ENCODE data around the gene ADNP2.

Gene ADNP2

DNA sequence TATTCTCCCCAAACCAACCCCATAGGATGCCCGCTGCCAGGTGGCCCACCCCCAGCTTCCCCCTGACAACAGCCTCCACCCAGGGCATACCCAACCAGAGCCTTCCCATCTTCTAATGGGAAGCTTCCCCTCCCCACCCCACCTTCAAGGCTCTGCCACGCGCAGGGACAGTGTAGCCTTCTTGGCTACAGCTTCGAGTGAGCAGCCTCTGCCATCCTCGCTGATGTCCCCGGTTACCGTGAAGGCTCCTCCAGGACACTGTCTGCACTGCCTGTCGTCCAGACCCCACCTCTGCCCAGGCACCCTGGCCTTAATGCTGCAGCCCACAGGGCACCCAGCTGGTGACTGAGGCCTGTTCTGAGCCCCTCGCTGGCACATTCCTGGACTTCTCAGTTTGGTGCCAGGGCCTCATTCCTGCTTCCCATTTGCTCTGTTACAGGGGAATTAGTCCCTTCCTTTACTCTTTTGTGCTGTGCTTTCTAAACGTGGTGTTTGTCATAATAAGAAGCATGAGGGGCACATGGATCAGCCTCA is 13.0 kb upstream of the ADNP2 start:
- H3K36me3 ChIP-seq (ENCODE audit: insufficient read depth, low read length), result no peaks in the 10 kb centered on the region
- H3F3A ChIP-seq (ENCODE audit: low read depth), result no peaks in the 10 kb centered on the region
- no peak overlapping the region for H2AFZ ChIP-seq (ENCODE audit: low read length)
- no peak overlapping the region for H3K4me2 ChIP-seq (ENCODE audit: low read depth, low read length, poor library complexity, severe bottlenecking)
- no peak overlapping the region for H3K4me3 ChIP-seq (ENCODE audit: low read length, poor library complexity, severe bottlenecking)
- H3K27me3 ChIP-seq (ENCODE audit: insufficient read depth, low read length, poor library complexity, severe bottlenecking), result no peaks in the 10 kb centered on the region
- H4K20me1 ChIP-seq (ENCODE audit: insufficient read depth, low read length, poor library complexity, severe bottlenecking), result no peaks in the 10 kb centered on the region
- H3K9me2 ChIP-seq (replicated peaks; ENCODE audit: low read depth, low read length), result no peaks in the 10 kb centered on the region
- no peak overlapping the region for H3K9ac ChIP-seq (ENCODE audit: low read depth, low read length, poor library complexity, severe bottlenecking)
- H3K79me2 ChIP-seq (ENCODE audit: insufficient read depth, low read length), result no peaks in the 10 kb centered on the region
- no peaks in the 10 kb centered on the region for H3K4me1 ChIP-seq (ENCODE audit: insufficient read depth, low read length, poor library complexity, severe bottlenecking)
- no peak for TF ChIP-seq EZH2phosphoT487 (IDR thresholded peaks at IDR 0.05; ENCODE audit: borderline replicate concordance)
- TF ChIP-seq, protein P1, sequence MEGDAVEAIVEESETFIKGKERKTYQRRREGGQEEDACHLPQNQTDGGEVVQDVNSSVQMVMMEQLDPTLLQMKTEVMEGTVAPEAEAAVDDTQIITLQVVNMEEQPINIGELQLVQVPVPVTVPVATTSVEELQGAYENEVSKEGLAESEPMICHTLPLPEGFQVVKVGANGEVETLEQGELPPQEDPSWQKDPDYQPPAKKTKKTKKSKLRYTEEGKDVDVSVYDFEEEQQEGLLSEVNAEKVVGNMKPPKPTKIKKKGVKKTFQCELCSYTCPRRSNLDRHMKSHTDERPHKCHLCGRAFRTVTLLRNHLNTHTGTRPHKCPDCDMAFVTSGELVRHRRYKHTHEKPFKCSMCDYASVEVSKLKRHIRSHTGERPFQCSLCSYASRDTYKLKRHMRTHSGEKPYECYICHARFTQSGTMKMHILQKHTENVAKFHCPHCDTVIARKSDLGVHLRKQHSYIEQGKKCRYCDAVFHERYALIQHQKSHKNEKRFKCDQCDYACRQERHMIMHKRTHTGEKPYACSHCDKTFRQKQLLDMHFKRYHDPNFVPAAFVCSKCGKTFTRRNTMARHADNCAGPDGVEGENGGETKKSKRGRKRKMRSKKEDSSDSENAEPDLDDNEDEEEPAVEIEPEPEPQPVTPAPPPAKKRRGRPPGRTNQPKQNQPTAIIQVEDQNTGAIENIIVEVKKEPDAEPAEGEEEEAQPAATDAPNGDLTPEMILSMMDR (conservative IDR thresholded peaks at IDR 0.05; ENCODE audit: low read length), result no peak
- peaks cover 22% of the 10 kb centered on the region; the same call in 1 of the 2 replicates for H3K9me3 ChIP-seq (ENCODE audit: insufficient read depth, low read depth, low read length)

DNA sequence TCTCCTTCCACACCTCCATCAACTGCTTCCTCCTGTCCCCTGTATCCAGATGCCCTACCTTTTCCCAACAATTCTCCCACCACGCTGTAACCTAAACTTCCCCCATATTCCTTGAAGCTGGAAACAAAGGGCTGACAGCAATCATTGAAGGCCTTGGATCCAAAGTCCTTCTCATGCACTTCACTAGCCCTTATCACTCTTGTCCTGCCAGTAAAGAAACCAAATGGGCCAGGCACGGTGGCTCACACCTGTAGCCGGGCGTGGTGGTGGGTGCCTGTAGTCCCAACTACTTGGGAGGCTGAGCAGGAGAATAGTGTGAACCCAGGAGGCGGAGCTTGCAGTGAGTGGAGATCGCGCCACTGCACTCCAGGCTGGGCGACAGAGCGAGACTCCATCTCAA is 11.9 kb upstream of the ADNP2 start:
- H2AFZ ChIP-seq (ENCODE audit: low read length), result no peak overlapping the region
- no peak overlapping the region for H3K4me3 ChIP-seq (ENCODE audit: low read length, poor library complexity, severe bottlenecking)
- H3K9me3 ChIP-seq (ENCODE audit: insufficient read depth, low read depth, low read length), result peaks cover 18% of the 10 kb centered on the region; the same call in 1 of the 2 replicates
- no peak overlapping the region for H3K9ac ChIP-seq (ENCODE audit: low read depth, low read length, poor library complexity, severe bottlenecking)
- H4K20me1 ChIP-seq (ENCODE audit: insufficient read depth, low read length, poor library complexity, severe bottlenecking), result no peaks in the 10 kb centered on the region
- no peaks in the 10 kb centered on the region for H3K4me1 ChIP-seq (ENCODE audit: insufficient read depth, low read length, poor library complexity, severe bottlenecking)
- H3F3A ChIP-seq (ENCODE audit: low read depth), result no peaks in the 10 kb centered on the region
- H3K79me2 ChIP-seq (ENCODE audit: insufficient read depth, low read length), result no peaks in the 10 kb centered on the region
- no peaks in the 10 kb centered on the region for H3K27me3 ChIP-seq (ENCODE audit: insufficient read depth, low read length, poor library complexity, severe bottlenecking)
- no peak overlapping the region for H3K4me2 ChIP-seq (ENCODE audit: low read depth, low read length, poor library complexity, severe bottlenecking)
- H3K9me2 ChIP-seq (replicated peaks; ENCODE audit: low read depth, low read length), result no peaks in the 10 kb centered on the region
- TF ChIP-seq EZH2phosphoT487 (IDR thresholded peaks at IDR 0.05; ENCODE audit: borderline replicate concordance), result no peak
- TF ChIP-seq, protein P1 (conservative IDR thresholded peaks at IDR 0.05; ENCODE audit: low read length), result no peak
- H3K36me3 ChIP-seq (ENCODE audit: insufficient read depth, low read length), result no peaks in the 10 kb centered on the region

- H3K4me2 ChIP-seq (ENCODE audit: low read depth, low read length, poor library complexity, severe bottlenecking), result no peak overlapping the region
- H3K4me1 ChIP-seq (ENCODE audit: insufficient read depth, low read length, poor library complexity, severe bottlenecking), result no peaks in the 10 kb centered on the region
- no peaks in the 10 kb centered on the region for H4K20me1 ChIP-seq (ENCODE audit: insufficient read depth, low read length, poor library complexity, severe bottlenecking)
- H3F3A ChIP-seq (ENCODE audit: low read depth), result no peaks in the 10 kb centered on the region; the same call in 1 of the 2 replicates
- peaks cover 11% of the 10 kb centered on the region; the same call in 1 of the 2 replicates for H3K9me3 ChIP-seq (ENCODE audit: insufficient read depth, low read depth, low read length)
- H3K79me2 ChIP-seq (ENCODE audit: insufficient read depth, low read length), result no peaks in the 10 kb centered on the region
- TF ChIP-seq EZH2phosphoT487 (IDR thresholded peaks at IDR 0.05; ENCODE audit: borderline replicate concordance), result no peak
- TF ChIP-seq, protein P1 (conservative IDR thresholded peaks at IDR 0.05; ENCODE audit: low read length), result no peak
- no peaks in the 10 kb centered on the region for H3K36me3 ChIP-seq (ENCODE audit: insufficient read depth, low read length)
- no peak overlapping the region for H3K4me3 ChIP-seq (ENCODE audit: low read length, poor library complexity, severe bottlenecking)
- H3K27me3 ChIP-seq (ENCODE audit: insufficient read depth, low read length, poor library complexity, severe bottlenecking), result no peaks in the 10 kb centered on the region
- no peak overlapping the region for H2AFZ ChIP-seq (ENCODE audit: low read length)
- H3K9ac ChIP-seq (ENCODE audit: low read depth, low read length, poor library complexity, severe bottlenecking), result no peak overlapping the region
- H3K9me2 ChIP-seq (replicated peaks; ENCODE audit: low read depth, low read length), result no peaks in the 10 kb centered on the region
Observed at GRCh38 chr18:80103231-80103630, 5.8 kb upstream of the ADNP2 start.
